GM06990 (cell line): ENCODE measurements around the gene SIRPA.

Source experiments
- DNase-seq: peaks from one replicate; pipeline ENCODE4 v3.0.0-alpha.2; 2011; ENCODE audit not compliant: insufficient read length; ENCODE audit errors: extremely low read depth
- H3K27me3 ChIP-seq: replicated peaks from 2 replicates; pipeline ENCODE4 v1.6.0; 2011; ENCODE audit warnings: low read length; ENCODE audit not compliant: control insufficient read depth, insufficient read depth
- H3K36me3 ChIP-seq: 2 replicates; pipeline ENCODE4 v1.5.1; 2011; ENCODE audit warnings: low read length; ENCODE audit not compliant: control insufficient read depth, insufficient read depth
- H3K4me3 ChIP-seq: replicated peaks from 2 replicates; pipeline ENCODE4 v1.5.1; 2011; ENCODE audit warnings: low read depth, mild to moderate bottlenecking, control low read depth, low read length
- CTCF ChIP-seq: IDR thresholded peaks from 2 replicates; pipeline ENCODE4 v1.5.1; 2011; ENCODE audit warnings: low read length, control low read depth, mild to moderate bottlenecking, inconsistent platforms; ENCODE audit not compliant: insufficient read depth, poor library complexity, severe bottlenecking

The SIRPA gene

GRCh38 chr20:1879934-1880333, 15.3 kb upstream of the SIRPA start:
- TF ChIP-seq CTCF: no peak
- no peaks in the 10 kb centered on the region; the same call in 1 of the 2 replicates for H3K27me3 ChIP-seq
- no peaks in the 10 kb centered on the region for H3K36me3 ChIP-seq
- DNase-seq: no peak
- H3K4me3 ChIP-seq: no peak overlapping the region

- no peak for TF ChIP-seq CTCF
- Histone ChIP-seq H3K27me3 (no peaks in the 10 kb centered on the region; the same call in 1 of the 2 replicates), H3K4me3 (no peak overlapping the region), H3K36me3 (no peaks in the 10 kb centered on the region)
- DNase-seq: no peak
These were observed 14.5 kb upstream of the SIRPA start for GRCh38 chr20:1880529-1881239.

GRCh38 chr20:1881240-1881835, 13.9 kb upstream of the SIRPA start:
- TF ChIP-seq CTCF: no peak
- no peaks in the 10 kb centered on the region; the same call in 1 of the 2 replicates for H3K27me3 ChIP-seq
- H3K4me3 ChIP-seq: no peak overlapping the region
- no peak for DNase-seq
- no peaks in the 10 kb centered on the region for H3K36me3 ChIP-seq

GRCh38 chr20:1882026-1882425, 13.2 kb upstream of the SIRPA start:
- Histone ChIP-seq H3K36me3 (no peaks in the 10 kb centered on the region), H3K4me3 (no peak overlapping the region), H3K27me3 (no peaks in the 10 kb centered on the region; the same call in 1 of the 2 replicates)
- DNase-seq: no peak
- no peak for TF ChIP-seq CTCF

GRCh38 chr20:1883986-1884385, 11.2 kb upstream of the SIRPA start:
- Histone ChIP-seq H3K27me3 (no peaks in the 10 kb centered on the region; the same call in 1 of the 2 replicates), H3K4me3 (no peak overlapping the region), H3K36me3 (no peaks in the 10 kb centered on the region)
- DNase-seq: no peak
- no peak for TF ChIP-seq CTCF
